ENCODE data around the gene WDR37.
"Not testable (repeated sequence)": the region's sequence is repeated elsewhere in the genome, so short reads cannot be mapped to it uniquely, and the experiment has no call there.

Gene WDR37

DNA sequence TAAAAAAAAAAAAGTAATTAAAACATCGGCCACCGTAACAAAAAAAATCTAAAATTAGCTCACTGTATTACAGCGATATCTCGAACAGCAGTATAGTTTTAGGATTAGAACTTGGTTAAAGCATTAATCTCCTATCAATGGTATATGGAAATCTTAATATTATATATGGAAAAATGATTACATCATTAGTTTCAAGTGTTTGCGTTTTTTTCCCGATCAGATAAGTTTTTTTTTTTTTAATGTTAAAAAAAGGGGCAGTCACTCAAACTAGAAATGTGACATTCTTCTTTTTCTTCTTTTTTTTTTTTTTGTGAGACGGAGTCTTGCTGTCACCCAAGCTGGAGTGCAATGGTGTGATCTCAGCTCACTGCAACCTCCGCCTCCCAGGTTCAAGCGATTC lies 14.7 kb upstream of the WDR37 start:
- in situ Hi-C loops (cut with MboI; ENCODE audit: low sequenced_read_pairs) = no loop called here

DNA sequence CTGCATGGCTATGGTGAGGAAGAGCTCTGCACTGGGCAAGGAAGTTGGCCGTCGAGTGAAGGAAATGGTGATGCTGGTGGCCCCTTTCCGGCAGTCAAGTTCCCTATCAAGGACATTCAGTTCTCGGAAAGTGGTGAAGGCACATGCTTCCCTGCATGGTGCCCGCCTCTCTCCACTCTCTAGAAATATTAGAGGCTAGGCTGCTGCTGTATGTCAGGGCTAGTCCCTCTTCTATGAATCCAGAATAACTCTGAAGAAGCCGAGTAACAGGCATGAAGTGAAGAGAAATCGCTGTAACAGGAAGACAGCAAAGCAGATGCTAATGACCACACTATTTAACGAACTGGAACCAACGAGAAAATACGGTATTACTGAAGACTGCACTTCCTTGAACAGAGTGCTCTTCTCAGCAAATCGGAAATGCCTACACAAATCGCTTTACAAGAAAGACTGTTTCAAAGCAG lies 12.6 kb upstream of the WDR37 start:
- in situ Hi-C loops (cut with MboI; ENCODE audit: low sequenced_read_pairs) = no loop called here

DNA sequence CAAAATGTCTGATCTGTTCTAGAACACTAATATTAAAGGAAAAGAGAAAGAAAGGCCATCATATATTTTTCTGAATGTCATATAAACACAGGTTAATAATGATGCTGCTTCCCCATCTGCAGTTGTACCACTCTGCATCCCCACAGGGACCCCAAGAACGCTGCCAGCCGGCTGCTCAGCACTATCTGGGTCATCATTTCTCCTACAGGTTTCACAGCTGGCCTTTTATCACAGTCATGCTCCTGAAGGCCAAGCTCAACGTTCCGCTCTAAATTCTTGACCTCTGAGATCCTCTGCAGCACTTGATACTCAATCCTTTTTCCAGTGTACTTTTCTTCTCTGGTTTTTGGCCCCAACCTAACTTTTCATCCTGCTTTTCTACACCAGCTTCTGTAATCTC lies 12.0 kb upstream of the WDR37 start:
- in situ Hi-C loops (cut with MboI; ENCODE audit: low sequenced_read_pairs) = no loop called here

DNA sequence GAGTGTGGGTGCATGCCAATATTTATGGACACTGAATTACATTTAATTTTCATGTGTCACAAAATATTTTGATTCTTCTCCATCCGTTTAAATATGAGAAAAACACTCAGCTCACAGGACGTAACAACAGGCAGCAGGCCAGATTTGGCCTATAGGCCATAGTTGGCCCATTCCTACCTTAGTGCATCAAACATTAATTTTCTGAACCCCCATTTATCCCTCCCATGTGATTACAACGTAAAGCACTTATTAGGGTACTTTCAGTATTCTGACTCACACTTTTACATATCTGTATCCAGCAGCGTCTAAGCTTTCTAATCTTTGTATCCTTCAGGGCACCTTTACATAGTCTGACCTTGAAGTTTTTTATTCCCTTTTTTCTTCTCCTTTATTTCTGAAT lies 11.2 kb upstream of the WDR37 start:
- in situ Hi-C loops (cut with MboI; ENCODE audit: low sequenced_read_pairs) = no loop called here

DNA sequence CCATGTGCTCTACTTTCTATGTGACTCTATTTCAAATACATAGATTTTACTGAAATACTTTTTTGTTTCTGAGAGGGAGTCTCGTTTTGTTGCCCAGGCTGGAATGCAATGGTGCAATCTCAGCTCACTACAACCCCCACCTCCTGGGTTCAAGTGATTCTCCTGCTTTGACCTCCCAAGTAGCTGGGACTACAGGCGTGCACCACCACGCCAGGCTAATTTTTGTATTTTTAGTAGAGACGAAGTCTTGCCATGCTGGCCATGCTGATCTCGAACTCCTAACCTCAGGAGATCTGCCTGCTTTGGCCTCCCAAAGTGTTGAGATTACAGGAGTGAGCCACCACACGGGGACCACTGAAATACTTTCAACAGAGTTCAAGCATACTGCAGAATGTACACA lies 10.8 kb upstream of the WDR37 start:
- in situ Hi-C loops (cut with MboI; ENCODE audit: low sequenced_read_pairs) = no loop called here

DNA sequence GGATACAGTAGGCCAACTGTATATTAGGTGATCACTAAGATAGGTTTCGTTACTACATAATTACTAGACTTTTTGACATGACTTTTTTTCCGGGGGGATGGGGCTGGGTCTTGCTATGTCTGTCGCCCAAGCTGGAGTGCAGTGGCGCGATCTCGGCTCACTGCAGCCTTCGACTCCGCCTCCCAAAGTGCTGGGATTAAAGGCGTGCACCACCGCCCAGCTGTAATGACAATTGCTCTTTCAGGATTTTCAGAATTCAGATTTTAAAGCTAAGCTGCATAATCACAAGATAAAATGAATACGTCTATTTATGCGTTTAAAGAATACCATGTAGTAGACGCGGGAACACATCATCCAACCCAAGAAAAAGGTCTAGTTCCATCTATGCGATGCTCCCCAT lies 8.2 kb upstream of the WDR37 start:
- in situ Hi-C loops (cut with MboI; ENCODE audit: low sequenced_read_pairs) = no loop called here

DNA sequence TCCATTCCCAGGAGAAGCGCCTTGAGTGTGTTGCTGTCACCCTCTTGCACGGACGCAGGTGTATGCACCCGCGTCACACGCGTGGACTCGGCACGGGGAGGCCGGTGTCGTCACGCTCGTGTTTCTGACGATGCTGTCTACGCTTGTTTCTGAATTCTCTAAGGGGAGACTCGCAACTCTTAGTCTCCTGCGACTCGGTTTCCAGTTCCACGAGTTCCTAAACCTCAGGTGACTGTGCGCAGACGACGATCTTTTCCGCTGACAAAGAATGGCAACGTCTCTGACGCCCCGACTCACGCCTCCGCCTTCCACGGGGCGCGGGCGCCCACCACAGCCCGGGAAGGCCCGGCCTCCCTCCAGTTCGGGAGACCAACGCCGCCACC lies 7.8 kb upstream of the WDR37 start:
- in situ Hi-C loops (cut with MboI; ENCODE audit: low sequenced_read_pairs) = no loop called here

DNA sequence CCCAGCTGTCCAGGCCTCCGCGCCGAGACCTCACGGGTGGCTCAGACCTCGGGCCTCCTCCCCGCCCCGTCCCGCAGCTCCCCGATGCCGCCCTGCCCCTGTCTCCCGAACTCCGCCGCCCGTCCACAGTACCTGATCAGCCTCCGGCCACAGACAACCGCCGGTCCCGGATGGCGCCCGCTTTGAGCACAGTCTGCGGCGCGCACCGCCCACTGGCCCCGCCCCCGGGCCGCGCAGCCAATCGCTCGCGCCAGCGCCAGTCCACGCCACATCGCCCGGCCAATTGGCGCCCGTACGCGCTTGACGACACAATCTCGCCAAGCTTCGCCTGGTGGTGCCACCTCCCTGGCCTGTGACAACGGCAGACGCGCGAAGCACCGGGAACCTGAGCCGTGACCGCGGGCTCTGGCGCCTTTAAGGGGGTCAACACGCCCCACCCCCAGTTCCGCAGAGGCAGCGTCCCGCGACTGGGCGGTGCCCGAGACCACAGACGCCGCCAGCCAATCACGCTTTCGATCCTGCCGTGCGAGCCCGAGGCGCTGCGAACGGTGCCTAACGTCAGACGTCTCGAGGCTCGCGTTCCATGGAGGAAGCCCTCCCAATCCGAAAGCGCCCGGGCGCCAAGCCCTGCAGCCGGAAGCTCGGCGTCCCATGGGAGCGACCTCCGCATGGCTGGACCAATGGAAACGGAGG lies 7.3 kb upstream of the WDR37 start, which contains the start of gene IDI1:
TSS of gene IDI1 (minus strand) at position 388 of the 693 bp plus-strand sequence. CDS start at position 272, 116 bp downstream.
- in situ Hi-C loops (cut with MboI; ENCODE audit: low sequenced_read_pairs) = no loop called here

DNA sequence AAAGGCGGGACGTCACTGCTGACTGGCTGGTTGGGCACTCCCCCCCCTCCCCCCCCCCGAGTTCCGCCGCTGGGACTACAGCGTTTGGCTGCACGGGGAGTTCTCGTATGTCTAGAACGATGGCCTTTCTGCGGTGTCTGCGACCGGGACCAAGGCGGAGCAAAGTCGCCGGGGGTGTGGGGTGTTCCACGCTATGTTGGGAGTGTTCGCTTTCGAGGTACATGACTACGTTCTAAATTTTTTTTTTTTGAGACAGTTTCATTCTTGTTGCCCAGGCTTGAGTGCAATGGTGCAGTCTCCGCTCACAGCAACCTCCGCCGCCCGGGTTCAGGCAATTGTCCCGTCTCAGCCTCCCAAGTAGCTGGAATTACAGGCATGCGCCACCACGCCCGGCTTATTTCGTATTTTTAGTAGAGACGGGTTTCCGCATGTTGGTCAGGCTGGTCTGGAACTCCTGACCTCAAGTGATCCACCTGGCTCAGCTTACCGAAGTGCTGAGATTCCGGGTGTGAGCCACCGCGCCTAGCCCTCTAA lies 6.7 kb upstream of the WDR37 start:
- in situ Hi-C loops (cut with MboI; ENCODE audit: low sequenced_read_pairs) = no loop called here

DNA sequence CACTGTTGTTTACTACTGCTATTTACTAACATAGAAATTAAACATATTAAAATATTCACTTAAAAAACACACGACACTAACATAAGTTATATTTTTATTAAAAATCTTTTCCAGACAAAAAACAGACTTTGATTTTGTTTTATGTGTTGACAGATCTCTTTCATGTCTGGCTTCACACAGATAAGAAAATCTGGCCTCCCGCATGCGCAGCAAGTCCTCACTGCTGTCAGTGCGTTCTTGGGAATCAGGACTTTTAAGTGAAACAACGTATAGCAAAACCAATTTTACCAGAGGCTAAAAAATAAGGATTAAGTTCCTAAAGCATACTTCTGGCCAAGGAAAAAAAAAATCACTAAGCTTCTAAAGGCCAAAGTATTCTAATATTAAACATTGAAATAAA lies 6.0 kb upstream of the WDR37 start:
- in situ Hi-C loops (cut with MboI; ENCODE audit: low sequenced_read_pairs) = no loop called here

DNA sequence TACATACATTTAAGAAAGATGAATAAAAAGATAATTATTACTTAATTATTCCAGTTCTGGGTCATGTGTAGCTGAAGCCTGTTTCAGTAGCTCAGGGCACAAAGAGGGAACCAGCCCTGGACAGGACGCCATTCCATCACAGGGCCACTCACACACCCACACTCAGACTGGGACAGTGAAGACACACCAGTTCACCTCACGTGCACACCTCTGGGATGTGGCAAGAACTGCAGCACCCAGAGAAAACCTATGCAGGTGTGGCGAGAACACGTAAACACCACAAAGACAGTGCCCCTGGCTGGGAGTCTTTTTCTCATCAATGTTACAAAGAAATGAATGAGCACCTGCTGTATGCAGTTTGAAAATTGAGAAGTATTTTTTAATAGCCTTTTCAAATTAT lies 5.6 kb upstream of the WDR37 start:
- in situ Hi-C loops (cut with MboI; ENCODE audit: low sequenced_read_pairs) = no loop called here

DNA sequence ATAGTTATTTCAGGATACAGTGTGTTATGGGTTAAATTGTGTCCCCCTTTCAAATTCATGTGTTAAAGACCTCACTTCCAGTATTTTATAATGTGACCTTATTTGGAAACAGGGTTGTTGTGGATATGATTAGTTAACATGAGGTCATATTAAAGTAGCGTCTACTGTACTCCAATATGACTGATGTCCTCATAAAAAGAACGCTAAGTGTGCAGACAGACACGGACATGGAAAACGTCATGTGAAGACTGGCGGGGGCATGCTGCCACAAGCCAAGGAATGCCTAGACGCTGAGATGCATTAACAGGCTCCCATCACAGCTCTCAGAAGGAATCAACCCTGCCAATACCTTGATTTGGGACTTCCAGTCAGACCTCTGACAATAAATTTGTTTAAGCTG lies 1.5 kb upstream of the WDR37 start:
- in situ Hi-C loops (cut with MboI; ENCODE audit: low sequenced_read_pairs) = no loop called here

DNA sequence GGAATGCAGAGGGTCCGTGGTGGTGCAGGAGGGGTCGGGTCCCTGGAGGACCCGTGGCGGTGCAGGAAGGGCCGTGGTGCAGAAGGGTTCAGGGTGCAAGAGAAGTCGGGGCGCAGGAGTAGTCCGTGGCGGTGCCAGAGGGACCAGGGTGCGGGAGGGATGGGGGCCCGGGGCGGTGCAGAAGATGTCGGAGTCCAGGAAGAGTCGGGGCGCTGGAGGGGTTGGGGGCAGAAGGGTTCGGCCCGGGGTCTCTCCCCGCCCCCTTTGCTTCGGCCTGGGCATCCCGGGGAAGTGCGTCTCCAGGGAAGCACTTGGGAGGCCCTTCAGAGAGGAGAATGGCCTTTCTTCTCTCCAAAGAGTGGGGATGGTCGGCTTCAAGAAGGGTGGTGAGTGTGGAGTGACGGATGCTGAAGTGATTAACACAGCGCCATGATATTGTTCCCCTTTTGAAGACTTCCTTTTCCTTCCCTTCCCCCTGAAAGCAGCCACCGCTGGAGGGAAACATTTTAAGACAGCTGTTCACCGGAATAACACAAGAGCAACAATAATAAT lies 997 bp downstream of the WDR37 start:
- in situ Hi-C loops (cut with MboI; ENCODE audit: low sequenced_read_pairs) = no loop called here

DNA sequence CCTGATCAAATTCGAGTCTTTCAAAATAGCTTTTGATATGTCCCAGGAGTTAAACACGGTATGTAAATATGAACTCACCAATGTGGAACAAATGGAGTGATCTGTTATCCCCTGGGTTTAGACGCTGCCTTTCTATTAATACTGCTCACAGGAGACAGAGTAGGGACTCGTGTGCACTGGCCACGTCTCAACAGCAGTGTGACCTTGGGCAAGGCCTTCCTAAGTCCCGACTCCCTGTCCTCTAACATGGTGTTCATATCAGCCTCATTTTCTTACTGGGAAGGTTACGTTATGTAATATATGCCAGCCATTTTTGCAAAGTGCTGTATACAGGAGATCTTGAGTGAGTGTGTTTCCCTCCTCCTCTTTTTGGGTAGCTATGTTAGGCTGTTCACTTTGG lies 1.8 kb downstream of the WDR37 start:
- in situ Hi-C loops (cut with MboI; ENCODE audit: low sequenced_read_pairs) = no loop called here

DNA sequence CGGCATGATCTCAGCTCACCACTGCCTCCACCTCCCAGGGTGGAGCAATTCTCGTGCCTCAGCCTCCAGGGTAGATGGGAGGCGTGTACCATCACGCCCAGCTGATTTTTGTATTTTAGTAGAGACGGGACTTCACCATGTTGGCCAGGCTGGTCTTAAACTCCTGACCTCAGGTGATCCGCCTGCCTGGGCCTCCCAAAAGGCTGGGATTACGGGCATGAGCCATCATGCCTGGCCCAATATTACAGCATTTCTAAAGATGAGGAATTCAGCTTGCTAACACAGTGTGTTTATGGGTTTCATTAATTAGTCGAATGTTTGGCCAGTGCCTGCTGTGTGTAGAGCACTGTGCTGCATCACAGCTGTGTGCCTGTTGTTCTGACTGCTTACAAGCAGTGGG lies 3.7 kb downstream of the WDR37 start:
- in situ Hi-C loops (cut with MboI; ENCODE audit: low sequenced_read_pairs) = no loop called here

DNA sequence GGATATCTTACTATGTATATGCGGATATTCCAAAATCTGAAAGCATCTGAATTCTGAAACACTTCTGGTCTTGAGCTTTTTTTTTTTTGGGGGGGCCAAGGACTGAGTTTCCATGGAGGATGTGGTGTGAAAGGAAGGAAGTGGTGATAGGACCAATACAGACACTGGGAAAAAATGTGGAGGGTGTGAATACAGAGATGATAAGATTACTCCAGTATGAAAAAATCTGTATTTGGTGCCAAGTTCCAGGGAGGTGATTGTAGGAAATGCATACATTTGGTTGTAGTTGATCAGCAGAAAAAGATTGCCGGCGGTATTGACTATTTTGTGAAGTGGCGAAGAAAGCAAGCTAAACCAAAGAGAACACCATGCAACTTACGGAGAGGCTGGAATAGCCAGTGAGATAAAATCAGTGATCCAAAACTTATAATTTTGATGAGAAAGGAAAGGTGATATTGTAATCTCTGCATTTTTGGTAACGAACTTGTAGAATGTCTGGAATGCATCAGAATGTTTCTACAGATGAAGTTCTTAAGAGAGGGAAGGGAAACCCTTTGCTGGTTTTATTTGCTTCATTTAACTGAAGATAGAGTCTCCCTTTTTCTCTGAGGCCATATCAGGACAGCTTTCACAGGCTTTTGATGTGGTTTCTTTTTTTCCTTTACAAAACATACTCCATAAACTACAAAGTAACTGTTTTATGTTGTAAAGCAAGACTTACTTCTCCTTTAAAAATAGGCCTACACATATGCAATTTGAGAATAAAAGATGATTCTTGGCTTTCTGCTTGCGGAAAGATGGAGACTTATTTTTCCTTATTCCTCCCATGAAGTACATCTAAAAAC lies 6.0 kb downstream of the WDR37 start:
- in situ Hi-C loops (cut with MboI; ENCODE audit: low sequenced_read_pairs) = no loop called here

DNA sequence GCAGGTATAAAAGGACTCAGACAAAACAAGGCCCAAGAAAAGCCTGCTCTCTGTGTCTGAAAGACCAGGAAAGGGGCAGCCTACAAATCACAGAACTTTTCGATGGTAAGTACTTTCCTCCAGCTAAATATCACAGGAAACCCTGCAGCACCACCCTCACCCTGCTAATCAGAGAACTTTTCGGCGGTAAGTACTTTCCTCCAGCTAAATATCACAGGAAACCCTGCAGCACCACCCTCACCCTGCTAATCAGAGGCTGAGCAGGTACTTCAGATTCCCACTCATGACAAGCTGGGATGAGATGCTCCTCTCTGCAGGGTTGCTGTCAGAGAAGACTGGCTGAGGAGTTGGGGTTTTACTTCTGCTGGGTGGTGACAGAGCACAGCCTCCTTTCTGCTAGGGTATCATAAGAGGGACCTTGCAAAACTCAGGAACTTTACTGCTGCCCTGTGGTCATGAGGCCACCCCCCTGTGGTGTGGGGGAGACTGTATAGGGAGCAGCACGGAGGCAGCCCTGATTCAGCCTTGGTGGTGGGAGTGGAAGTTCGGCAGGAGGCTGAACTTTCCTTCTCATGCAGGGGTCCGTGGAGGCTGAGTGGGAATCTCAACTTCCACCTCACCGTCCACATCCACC lies 7.2 kb downstream of the WDR37 start:
- in situ Hi-C loops (cut with MboI; ENCODE audit: low sequenced_read_pairs) = no loop called here

DNA sequence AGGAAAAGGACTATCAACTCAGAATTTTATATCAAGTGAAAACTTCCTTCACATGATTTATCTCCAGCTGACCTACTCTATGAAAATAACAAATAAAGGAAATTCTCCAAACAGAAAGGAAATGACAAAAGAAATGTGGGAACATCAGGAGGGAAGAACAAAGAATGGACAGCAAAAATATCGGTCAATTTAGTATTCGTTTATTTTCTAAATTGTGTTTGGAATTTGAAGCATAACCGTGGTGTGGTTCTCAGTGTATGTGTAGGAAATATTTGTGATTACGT lies 8.7 kb downstream of the WDR37 start:
- in situ Hi-C loops (cut with MboI; ENCODE audit: low sequenced_read_pairs) = no loop called here

DNA sequence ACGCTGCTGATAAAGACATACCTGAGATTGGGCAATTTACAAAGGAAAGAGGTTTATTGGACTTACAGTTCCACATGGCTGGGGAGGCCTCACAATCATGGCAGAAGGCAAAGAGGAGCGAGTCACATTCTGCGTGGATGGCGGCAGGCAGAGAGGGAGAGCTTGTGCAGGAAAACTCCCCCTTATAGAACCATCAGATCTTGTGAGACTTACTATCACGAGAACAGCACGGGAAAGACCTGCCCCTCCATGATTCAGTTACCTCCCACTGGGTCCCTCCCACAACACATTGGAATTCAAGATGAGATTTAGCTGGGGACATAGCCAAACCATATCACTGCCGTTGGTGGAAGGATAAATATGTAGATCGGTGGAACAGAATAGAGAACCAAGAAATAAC lies 10.5 kb downstream of the WDR37 start:
- in situ Hi-C loops (cut with MboI; ENCODE audit: low sequenced_read_pairs) = not testable (repeated sequence)

DNA sequence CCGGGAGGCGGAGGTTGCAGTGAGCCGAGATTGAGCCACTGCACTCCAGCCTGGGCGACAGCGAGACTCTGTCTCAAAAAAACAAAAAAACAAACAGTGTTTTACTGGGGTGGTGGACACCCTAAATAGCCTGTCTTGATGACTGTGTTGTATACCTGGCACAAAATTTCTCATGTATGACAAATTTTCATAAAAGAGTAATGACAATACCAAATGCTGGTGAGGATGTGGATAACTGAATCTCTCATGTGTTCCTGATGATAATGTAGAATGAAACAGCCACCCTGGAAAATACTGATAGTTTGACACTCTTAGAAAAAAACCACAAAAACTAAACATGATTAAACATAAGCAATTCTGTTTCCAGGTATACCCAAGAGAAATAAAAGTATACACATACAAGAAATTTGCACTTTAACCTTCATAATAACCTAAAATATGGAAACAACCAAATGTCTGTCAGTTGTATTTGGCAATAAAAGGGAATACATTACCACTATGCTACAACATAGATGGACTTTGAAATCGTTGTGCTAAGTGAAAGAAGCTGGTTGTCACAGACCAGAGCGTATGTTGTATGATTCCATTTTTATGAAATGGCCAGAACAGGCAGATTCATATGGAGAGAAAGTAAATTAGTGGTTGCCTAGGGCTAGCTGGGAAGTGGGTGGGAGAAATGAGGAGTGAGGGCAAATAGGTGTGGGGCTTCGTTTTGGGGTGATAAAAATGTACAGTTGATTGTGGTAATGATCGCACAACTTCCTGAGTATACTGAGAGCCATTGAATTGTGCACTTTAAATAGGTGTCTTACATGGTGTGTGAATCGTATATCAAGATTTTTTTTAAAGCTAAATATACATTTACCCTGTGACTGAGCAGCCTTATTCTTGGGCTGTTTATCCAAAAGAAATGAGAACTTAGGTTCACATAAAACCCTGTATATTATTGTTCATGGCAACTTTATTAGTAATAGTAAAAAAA lies 12.5 kb downstream of the WDR37 start:
- in situ Hi-C loops (cut with MboI; ENCODE audit: low sequenced_read_pairs) = no loop called here

Measured in hTERT RPE-1 (cell line).